CD4-positive, alpha-beta memory T cell (primary cell): ENCODE measurements around the gene IKZF2. TPM values are rescaled to one million over a fixed set of nuclear protein-coding genes. Genes with fewer than 3 reads are reported as not detected.

ENCODE experiments used
- CTCF ChIA-PET: fragments of 350-600 bp; sonication (Branson Sonifier 250); formaldehyde crosslinking; loops from one replicate; lab custom pipeline; 2021; ENCODE audit warnings: inconsistent platforms; ENCODE audit not compliant: partially characterized antibody; lab: Charles Lee
- POLR2A ChIA-PET: fragments of 350-600 bp; sonication (Branson Sonifier 250); formaldehyde crosslinking; loops from one replicate; lab custom pipeline; 2021; ENCODE audit not compliant: partially characterized antibody; lab: Charles Lee
- DNase-seq, 5 donors: peaks; one replicate each; pipeline versions ENCODE4 v3.0.0 to v3.0.0-alpha.2; 2020 to 2022; ENCODE audit warnings: mixed read lengths in 1 of 5
- H3K27ac ChIP-seq: one replicate; pipeline ENCODE4 v1.7.0; 2013; ENCODE audit warnings: low read depth, low read length
- H3K27me3 ChIP-seq: 2 replicates; pipeline ENCODE4 v1.7.0; 2013; ENCODE audit warnings: mild to moderate bottlenecking, low read length, moderate library complexity; ENCODE audit not compliant: insufficient read depth
- H3K36me3 ChIP-seq: 2 replicates; pipeline ENCODE4 v1.7.0; 2013; ENCODE audit warnings: mild to moderate bottlenecking, low read length, moderate library complexity; ENCODE audit not compliant: insufficient read depth
- H3K4me1 ChIP-seq: 2 replicates; pipeline ENCODE4 v1.7.0; 2013; ENCODE audit warnings: mild to moderate bottlenecking, low read length, moderate library complexity; ENCODE audit not compliant: insufficient read depth
- H3K4me3 ChIP-seq, 2 donors: one replicate each; pipeline ENCODE4 v1.7.0; 2013; ENCODE audit warnings: low read length in 2 of 2, mild to moderate bottlenecking in 1 of 2
- H3K9me3 ChIP-seq, 2 donors: one replicate each; pipeline ENCODE4 v1.7.0; 2013; ENCODE audit warnings: low read length in 2 of 2, control low read depth in 1 of 2; ENCODE audit not compliant: control insufficient read depth in 1 of 2
- H3K27ac Mint-ChIP-seq, 7 donors: one replicate each; pipeline ENCODE4 v1.8.0; 2020 to 2021; ENCODE audit warnings: mixed read lengths in 7 of 7, mild to moderate bottlenecking in 6 of 7, inconsistent platforms in 3 of 7, moderate library complexity in 3 of 7
- H3K27me3 Mint-ChIP-seq, 2 donors: one replicate each; pipeline ENCODE4 v1.8.0; 2020 to 2021; ENCODE audit warnings: mixed read lengths in 2 of 2
- H3K36me3 Mint-ChIP-seq, 2 donors: one replicate each; pipeline ENCODE4 v1.8.0; 2020 to 2021; ENCODE audit warnings: mixed read lengths in 2 of 2, inconsistent platforms in 1 of 2, mild to moderate bottlenecking in 1 of 2
- H3K4me1 Mint-ChIP-seq, 4 donors: one replicate each; pipeline ENCODE4 v1.8.0; 2020 to 2021; ENCODE audit warnings: mixed read lengths in 4 of 4, mild to moderate bottlenecking in 1 of 4
- H3K4me3 Mint-ChIP-seq, 8 donors: one replicate each; pipeline ENCODE4 v1.8.0; 2020 to 2021; ENCODE audit warnings: mixed read lengths in 8 of 8, mild to moderate bottlenecking in 7 of 8, moderate library complexity in 6 of 8, inconsistent platforms in 3 of 8
- H3K9me3 Mint-ChIP-seq, 8 donors: one replicate each; pipeline ENCODE4 v1.8.0; 2020 to 2021; ENCODE audit warnings: mixed read lengths in 8 of 8, mild to moderate bottlenecking in 5 of 8, inconsistent platforms in 3 of 8, moderate library complexity in 1 of 8
- intact Hi-C: fragments of 100-400 bp; cut with micrococcal nuclease; formaldehyde crosslinking; loops from one replicate; pipeline ENCODE4 v1.15.1; 2023
- polyA plus RNA-seq, 2 donors: library from polyadenylated mRNA; unstranded; fragments of 300-500 nt; fragmentation: Illumina TruSeq; gene quantifications; one replicate each; pipeline ENCODE4 v1.2.3, GENCODE V29; 2021
- total RNA-seq, 2 experiments: library from RNA; stranded (reverse); gene quantifications; one replicate each; pipeline ENCODE4 v1.2.3, GENCODE V29; 2021

The IKZF2 gene
- total and polyA plus RNA-seq, 4 experiments from 2014 or later = 0.14 to 15.0 (median 6.9) TPM

- Histone ChIP-seq H3K4me3 (no peak overlapping the region), H3K27ac (no peak overlapping the region), H3K4me1 (no peaks in the 10 kb centered on the region), H3K27me3 (no peaks in the 10 kb centered on the region), H3K36me3 (no peaks in the 10 kb centered on the region), H3K9me3 (no peaks in the 10 kb centered on the region)
- H3K4me3 Mint-ChIP-seq = no peak overlapping the region
- ChIA-PET CTCF (no interaction called here), POLR2A (no interaction called here)
- intact Hi-C loops = no loop called here
- no peaks in the 10 kb centered on the region for H3K4me1 Mint-ChIP-seq
- no peaks in the 10 kb centered on the region for H3K27me3 Mint-ChIP-seq
- no peaks in the 10 kb centered on the region for H3K36me3 Mint-ChIP-seq
- H3K27ac Mint-ChIP-seq = no peak overlapping the region
- DNase-seq = no peak
- H3K9me3 Mint-ChIP-seq = peaks cover 0 to 2% (median 0%) of the 10 kb centered on the region in 8 donors
Observed at GRCh38 chr2:213185147-213185822, 33.9 kb upstream of the IKZF2 start.

- ChIA-PET CTCF (no interaction called here), POLR2A (no interaction called here)
- Mint-ChIP-seq H3K27me3 (no peaks in the 10 kb centered on the region), H3K4me1 (no peaks in the 10 kb centered on the region), H3K9me3 (peaks cover 0 to 2% (median 0%) of the 10 kb centered on the region in 8 donors), H3K27ac (no peak overlapping the region), H3K36me3 (no peaks in the 10 kb centered on the region), H3K4me3 (no peak overlapping the region)
- DNase-seq = no peak
- no peak overlapping the region for H3K27ac ChIP-seq
- no peaks in the 10 kb centered on the region for H3K36me3 ChIP-seq
- no peak overlapping the region for H3K4me3 ChIP-seq
- H3K4me1 ChIP-seq = no peaks in the 10 kb centered on the region
- no peaks in the 10 kb centered on the region for H3K9me3 ChIP-seq
- no peaks in the 10 kb centered on the region for H3K27me3 ChIP-seq
- intact Hi-C loops = no loop called here
Observed at GRCh38 chr2:213181712-213182111, 30.3 kb upstream of the IKZF2 start.

DNA sequence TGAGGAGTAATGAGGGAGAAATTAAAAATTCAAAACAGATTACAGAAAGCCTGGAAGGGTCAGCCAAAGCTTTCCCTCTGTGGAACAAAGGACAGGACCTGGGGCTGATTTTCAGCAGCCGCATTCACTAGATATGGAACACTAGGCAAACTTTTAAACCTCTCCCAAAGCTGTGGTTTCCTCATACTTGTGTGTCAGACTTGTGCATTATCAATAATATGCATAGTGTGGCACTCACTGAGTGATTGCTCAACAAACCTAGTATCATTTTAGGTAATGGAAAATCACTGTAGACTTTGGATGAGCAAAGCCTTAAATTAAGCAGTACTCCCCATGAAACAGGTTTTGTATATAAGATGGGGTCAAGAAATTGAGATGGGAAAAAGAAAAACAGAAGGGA, 26.3 kb upstream of the IKZF2 start:
- no peaks in the 10 kb centered on the region for H3K4me1 Mint-ChIP-seq
- intact Hi-C loops = no loop called here
- no peak for DNase-seq
- Histone ChIP-seq H3K27ac (no peak overlapping the region), H3K9me3 (no peaks in the 10 kb centered on the region), H3K36me3 (no peaks in the 10 kb centered on the region), H3K4me3 (no peak overlapping the region), H3K4me1 (no peaks in the 10 kb centered on the region), H3K27me3 (no peaks in the 10 kb centered on the region)
- ChIA-PET CTCF (no interaction called here), POLR2A (no interaction called here)
- H3K9me3 Mint-ChIP-seq = no peaks in the 10 kb centered on the region
- H3K36me3 Mint-ChIP-seq = no peaks in the 10 kb centered on the region
- no peaks in the 10 kb centered on the region for H3K27me3 Mint-ChIP-seq
- H3K4me3 Mint-ChIP-seq = no peak overlapping the region
- H3K27ac Mint-ChIP-seq = no peak overlapping the region

DNA sequence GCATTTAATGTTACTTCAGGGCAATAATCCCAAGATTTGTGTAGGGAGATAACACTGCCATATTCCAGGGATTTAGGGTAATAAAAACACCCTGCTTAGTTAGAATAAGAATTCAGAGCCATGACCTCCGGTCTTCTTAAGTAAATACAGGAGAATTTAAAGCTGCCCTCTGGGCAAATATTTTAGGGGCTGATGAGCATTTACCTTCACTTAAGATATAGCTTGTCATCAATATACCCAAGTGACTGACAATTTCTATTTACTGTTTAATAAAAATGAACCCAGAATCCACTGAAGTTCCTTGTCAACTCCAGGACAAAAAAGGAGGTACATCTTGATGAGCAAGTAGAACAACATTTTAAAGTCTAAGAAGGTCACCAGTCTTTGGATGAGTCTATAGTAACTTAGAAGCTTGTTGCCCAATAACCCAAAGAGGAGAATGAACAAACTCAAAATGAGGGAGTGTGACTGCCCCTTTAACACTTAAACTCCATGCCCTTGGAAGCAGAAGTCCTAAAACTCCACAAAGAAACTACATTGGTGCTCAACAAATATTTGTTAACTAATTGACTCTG, 24.3 kb upstream of the IKZF2 start:
- H3K9me3 Mint-ChIP-seq = no peaks in the 10 kb centered on the region
- no peaks in the 10 kb centered on the region for H3K4me1 ChIP-seq
- H3K27me3 ChIP-seq = no peaks in the 10 kb centered on the region
- H3K4me3 ChIP-seq = no peak overlapping the region
- ChIA-PET POLR2A (no interaction called here), CTCF (no interaction called here)
- no peak overlapping the region for H3K27ac Mint-ChIP-seq
- no peak for DNase-seq
- no peak overlapping the region for H3K4me3 Mint-ChIP-seq
- peaks cover 0 to 2% of the 10 kb centered on the region in 2 donors for H3K27me3 Mint-ChIP-seq
- no peaks in the 10 kb centered on the region for H3K36me3 Mint-ChIP-seq
- H3K4me1 Mint-ChIP-seq = no peaks in the 10 kb centered on the region
- H3K27ac ChIP-seq = no peak overlapping the region
- intact Hi-C loops = no loop called here
- H3K9me3 ChIP-seq = no peaks in the 10 kb centered on the region
- H3K36me3 ChIP-seq = no peaks in the 10 kb centered on the region

DNA sequence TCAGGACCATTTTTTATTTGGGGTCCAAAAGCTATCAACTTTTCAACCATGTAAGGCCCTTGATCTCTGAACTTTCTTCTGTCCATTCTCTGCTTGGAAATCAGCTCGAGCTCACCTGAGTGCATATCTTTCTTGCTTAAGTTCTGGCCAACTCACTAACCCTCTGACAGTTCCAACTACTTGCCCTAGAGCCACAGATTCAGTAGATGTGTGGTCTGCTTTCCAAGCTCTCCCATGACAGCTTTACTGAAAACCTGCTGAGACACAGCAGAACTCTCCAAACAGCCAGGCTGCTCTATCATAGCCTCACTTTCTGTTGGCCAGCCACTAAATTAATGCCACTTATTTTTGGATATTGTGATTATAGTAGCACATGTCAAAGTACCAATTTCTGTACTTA, 21.2 kb upstream of the IKZF2 start:
- Histone ChIP-seq H3K27ac (no peak overlapping the region), H3K4me1 (no peaks in the 10 kb centered on the region), H3K36me3 (no peaks in the 10 kb centered on the region), H3K27me3 (no peaks in the 10 kb centered on the region), H3K4me3 (no peak overlapping the region), H3K9me3 (no peaks in the 10 kb centered on the region)
- ChIA-PET CTCF (interaction anchor here (1.6 kb wide), 1 partner anchor 11 kb away, joined by 4 read pairs; no protein-coding TSS in a partner anchor), POLR2A (no interaction called here)
- DNase-seq = no peak
- no peak overlapping the region for H3K27ac Mint-ChIP-seq
- H3K9me3 Mint-ChIP-seq = peaks cover 0 to 3% (median 0%) of the 10 kb centered on the region in 8 donors
- no peaks in the 10 kb centered on the region for H3K4me1 Mint-ChIP-seq
- H3K36me3 Mint-ChIP-seq = no peaks in the 10 kb centered on the region
- peaks cover 2 to 3% of the 10 kb centered on the region in 2 donors for H3K27me3 Mint-ChIP-seq
- intact Hi-C loops = no loop called here
- no peak overlapping the region for H3K4me3 Mint-ChIP-seq

- ChIA-PET POLR2A (no interaction called here), CTCF (interaction anchor here (0.6 kb wide), 1 partner anchor 22 kb away, joined by 3 read pairs; no protein-coding TSS in a partner anchor)
- H3K9me3 ChIP-seq = no peaks in the 10 kb centered on the region
- H3K4me1 ChIP-seq = no peaks in the 10 kb centered on the region
- Mint-ChIP-seq H3K36me3 (no peaks in the 10 kb centered on the region), H3K27me3 (peaks cover 2 to 3% of the 10 kb centered on the region in 2 donors), H3K4me3 (no peak overlapping the region), H3K27ac (no peak overlapping the region), H3K9me3 (peaks cover 0 to 3% (median 0%) of the 10 kb centered on the region in 8 donors), H3K4me1 (no peaks in the 10 kb centered on the region)
- H3K36me3 ChIP-seq = no peaks in the 10 kb centered on the region
- H3K27me3 ChIP-seq = no peaks in the 10 kb centered on the region
- no peak for DNase-seq
- H3K4me3 ChIP-seq = no peak overlapping the region
- intact Hi-C loops = no loop called here
- H3K27ac ChIP-seq = no peak overlapping the region
Observed at GRCh38 chr2:213171147-213171546, 19.7 kb upstream of the IKZF2 start.

DNA sequence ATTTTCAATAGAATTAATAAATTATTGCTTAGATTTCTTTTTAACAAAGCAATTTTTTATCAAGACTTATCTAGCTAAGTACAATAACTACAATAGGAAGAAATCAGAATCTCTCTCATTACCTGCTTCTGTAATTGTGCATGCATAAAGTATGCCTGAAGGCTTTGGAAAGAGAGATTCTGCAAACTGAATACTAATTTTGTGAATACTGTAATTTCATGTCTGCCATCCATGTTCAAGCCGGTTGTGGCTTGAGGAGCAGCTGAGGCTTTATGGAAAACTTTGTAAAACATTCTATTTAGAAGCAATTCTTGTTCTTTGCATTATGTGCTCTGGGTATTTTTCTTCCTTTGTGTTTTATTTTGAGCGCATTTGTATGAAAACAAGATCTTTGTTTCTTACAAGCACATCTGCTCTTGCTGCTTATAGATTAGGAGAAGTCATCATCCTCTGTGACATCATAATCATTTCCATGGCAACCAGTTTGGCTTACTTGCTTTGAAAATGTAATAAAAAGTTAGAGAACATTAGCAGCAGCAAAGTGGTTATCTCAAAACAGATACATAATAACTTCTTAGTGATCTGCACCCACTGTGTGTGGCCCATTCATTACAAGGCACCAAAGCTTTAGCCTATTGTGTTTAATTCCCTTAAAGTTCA, 16.0 kb upstream of the IKZF2 start:
- DNase-seq = no peak
- Histone ChIP-seq H3K4me3 (no peak overlapping the region), H3K4me1 (no peaks in the 10 kb centered on the region), H3K36me3 (no peaks in the 10 kb centered on the region), H3K27ac (no peak overlapping the region), H3K27me3 (no peaks in the 10 kb centered on the region), H3K9me3 (no peaks in the 10 kb centered on the region)
- H3K9me3 Mint-ChIP-seq = peaks cover 0 to 3% (median 0%) of the 10 kb centered on the region in 8 donors
- CTCF ChIA-PET = no interaction called here
- no peak overlapping the region for H3K27ac Mint-ChIP-seq
- H3K4me3 Mint-ChIP-seq = no peak overlapping the region
- POLR2A ChIA-PET = no interaction called here
- no peaks in the 10 kb centered on the region for H3K36me3 Mint-ChIP-seq
- intact Hi-C loops = no loop called here
- peaks cover 2 to 3% of the 10 kb centered on the region in 2 donors for H3K27me3 Mint-ChIP-seq
- H3K4me1 Mint-ChIP-seq = no peaks in the 10 kb centered on the region
